Measurements from ENCODE around the gene PRKD2.

GRCh38 chr19:46670813-46671212, 46.1 kb downstream of the PRKD2 start:
- no peak for TF ChIP-seq POLR2A (IDR thresholded peaks at IDR 0.05; ENCODE audit: low read length)
- TF ChIP-seq GATA1 (IDR thresholded peaks at IDR 0.05; ENCODE audit: low read depth, low read length): no peak
